GM18858 (cell line): ENCODE data around the gene ANTXR2.
"Not testable (repeated sequence)": the region's sequence is repeated elsewhere in the genome, so short reads cannot be mapped to it uniquely, and the experiment has no call there.

Experiments
- ATAC-seq: cut with Tn5 transposase; IDR thresholded peaks from one replicate; pipeline ENCODE4 v1.9.1; 2021; ENCODE audit not compliant: unreplicated experiment

The ANTXR2 gene

DNA sequence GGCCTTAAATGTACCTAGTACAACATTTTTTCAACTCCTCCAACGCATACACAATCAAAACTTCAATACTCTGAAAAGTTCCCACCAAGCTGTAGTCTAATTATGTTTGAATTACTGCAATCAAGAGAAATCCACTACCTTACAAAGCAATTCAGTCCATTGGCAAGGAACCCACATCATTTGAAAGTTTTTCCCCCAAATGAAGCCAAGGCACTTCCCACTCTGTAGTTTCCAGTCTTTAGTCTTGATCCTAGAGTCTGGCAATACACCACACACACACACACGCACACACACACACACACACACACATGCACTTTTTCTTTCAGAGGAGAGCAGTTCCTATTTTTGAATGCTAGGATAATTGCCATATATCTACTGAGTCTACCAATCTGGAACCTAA, 79.6 kb downstream of the ANTXR2 start:
- no peak for ATAC-seq

DNA sequence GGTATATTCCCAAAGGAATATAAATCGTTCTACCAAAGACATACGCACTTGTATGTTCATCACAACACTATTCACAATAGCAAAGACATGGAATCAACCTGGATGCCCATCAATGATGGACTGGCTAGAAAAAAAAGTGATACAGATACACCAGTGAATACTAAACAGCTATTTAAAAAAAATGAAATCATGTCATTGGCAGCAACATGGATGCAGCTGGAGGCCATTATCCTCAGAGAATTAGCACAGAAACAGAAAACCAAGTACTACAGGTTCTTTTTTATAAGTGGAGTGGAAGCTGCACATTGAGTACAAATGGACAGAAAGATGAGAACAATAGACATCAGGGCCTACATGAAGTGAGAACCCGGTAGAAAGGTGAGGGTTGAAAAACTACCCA, 81.4 kb downstream of the ANTXR2 start:
- ATAC-seq: no peak

DNA sequence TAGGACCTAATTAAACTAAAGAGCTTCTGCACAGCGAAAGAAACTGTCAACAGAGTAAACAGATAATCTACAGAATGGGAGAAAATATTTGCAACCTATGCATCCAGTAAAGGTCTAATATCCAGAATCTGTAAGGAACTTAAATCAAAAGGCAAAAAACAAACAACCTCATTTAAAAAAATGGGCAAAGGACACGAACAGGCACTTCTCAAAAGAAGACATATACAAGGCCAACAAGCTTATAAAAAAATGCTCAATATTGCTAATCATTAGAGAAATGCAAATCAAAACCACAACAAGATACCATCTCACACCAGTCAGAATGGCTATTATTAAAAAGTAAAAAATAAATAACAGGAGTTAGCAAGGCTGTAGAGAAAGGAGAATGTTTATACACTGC, 81.9 kb downstream of the ANTXR2 start:
- ATAC-seq: not testable (repeated sequence)

DNA sequence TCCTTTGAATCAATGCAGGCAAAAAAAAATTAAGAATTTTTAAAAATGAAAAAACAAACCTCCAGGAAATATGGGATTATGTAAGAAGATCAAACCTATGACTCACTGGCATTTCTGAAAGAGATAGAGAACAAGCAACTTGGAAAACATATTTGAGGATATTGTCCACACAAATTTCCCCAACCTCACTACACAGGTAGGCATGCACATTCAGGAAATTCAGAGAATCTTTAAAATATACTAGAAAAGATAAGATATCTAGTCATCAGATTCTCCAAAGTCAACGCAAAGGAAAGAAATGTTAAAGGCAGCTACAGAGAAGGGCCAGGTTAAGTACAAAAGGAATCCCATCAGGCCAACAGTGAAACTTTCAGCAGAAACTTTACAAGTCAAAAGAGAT, 85.6 kb downstream of the ANTXR2 start:
- ATAC-seq: no peak

DNA sequence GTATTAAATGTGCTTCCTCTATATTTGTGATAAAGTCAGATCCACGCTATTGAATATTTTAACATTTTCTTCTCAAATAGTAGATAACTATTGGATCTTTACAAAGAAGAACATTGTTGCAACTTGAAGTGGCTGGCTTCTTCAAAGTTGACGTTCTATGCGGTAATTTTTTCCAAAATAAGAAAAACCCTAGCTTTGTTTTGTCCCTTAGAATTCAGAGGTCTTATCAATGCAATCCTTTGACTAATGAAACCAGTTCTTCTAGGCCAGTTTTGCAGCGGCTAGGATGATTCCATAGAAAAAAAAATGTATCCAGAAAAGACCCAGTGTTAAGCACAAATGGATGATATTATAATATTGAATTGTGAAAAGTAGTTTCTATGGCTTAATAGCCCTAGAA, 89.6 kb downstream of the ANTXR2 start:
- ATAC-seq: no peak

DNA sequence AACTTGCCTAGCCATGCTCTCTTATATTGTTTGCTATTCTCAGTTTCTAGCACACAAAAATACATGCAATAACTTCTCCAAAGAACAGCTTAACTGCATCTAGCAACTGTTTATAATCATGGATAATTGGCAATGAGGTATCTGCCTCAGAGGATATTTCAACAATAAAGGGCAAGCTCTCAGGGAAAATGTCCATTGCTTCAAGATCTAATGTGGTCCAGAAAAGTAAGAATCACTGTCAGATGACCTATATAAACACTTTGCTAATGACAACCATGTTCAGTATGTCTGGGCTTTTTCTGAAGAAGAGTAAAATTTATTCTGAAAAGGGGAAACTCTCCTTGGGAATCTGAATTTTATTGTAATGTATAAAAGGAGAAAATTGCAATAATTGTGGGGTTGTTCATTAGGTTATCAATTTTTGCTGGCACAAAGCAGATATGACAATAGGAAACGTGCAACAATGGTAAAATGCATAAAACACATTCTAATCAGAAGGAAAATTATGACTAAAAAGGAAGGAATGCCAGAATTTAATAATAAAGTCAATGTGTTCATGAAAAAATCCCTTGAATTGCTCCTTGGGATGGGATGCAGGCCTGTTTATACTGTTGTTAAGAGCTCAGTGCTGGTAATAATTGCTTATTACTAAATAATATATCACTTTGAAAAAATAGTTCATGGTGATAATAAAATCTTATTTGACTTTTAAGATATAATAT, 90.3 kb downstream of the ANTXR2 start:
- ATAC-seq: no peak

DNA sequence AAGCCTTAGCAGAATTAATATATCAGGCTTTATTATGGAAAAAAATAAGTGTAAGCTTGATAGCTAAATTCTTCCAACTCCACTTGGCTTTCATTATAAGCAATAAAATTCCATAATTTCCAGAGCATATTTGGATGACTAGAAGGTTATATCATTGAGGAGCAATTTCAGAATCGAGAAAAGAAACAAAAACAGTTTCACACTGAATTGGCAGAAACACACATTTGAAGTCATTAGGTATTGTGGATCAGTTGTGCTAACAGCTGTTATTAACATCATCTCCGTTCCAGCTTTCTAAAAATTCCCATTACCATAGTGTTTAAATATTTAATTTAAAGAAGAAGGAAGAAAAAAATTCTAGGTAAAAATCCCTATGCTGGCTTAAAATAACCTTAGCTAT, 92.6 kb downstream of the ANTXR2 start:
- no peak for ATAC-seq

DNA sequence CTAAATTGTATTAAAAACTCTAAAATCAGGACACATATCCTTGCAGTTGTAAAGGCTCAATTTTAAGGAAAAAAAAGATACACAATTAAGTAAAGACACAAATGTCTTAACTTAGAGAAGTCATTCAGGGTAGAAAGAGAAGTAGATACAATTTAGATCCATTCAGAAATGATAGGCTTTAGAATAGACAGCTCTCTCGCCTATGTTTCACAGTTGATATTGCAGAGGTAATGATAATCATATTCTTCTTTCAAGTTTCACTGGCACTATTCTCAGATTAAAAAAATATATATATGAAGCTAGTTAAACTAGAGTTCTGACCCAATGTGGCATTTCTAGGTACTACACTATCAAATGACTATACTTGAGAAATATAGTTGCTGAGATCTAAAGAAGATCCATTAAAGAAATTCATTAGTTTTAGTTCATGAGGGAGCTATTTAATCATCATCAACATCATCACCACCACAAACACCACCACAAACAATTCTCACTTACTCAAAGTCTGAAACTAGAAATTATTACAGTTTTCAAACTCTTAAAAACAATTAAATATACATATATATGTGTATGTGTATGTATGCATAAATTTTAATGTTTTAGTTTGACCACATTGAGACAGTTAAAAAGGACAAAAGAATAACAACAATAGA, 93.1 kb downstream of the ANTXR2 start:
- no peak for ATAC-seq

DNA sequence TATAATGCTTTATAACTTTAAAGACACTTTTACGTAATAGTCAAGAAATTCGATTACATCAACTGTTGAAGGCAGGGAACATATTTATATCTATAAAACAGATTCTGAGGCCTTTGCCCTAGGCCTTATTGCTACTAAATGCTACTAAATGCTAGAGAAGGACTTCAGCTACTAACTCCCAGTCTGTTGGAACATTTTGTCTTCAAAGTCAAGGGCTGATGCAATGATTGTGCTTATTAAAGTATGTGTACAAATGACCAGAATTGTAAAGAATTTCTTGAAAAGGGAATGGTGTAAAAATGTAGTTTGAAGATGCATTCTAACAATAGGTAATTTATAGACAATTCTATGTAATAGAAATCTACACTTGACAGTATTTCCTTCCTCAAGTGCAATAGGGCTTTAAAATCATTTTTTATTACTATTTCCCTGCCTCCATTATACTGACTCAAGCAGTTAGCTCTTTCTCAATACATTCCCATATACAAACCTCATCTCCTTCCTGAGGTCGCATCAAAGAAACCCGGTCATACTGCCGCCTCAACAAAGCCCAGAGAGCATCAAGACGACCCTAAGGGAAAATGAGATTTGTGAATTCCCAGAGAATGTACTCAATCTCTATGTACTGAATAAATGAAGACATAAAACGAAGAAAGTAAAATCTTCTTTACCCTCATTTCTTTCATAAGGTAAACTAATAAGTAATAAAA, 95.7 kb downstream of the ANTXR2 start:
- no peak for ATAC-seq

DNA sequence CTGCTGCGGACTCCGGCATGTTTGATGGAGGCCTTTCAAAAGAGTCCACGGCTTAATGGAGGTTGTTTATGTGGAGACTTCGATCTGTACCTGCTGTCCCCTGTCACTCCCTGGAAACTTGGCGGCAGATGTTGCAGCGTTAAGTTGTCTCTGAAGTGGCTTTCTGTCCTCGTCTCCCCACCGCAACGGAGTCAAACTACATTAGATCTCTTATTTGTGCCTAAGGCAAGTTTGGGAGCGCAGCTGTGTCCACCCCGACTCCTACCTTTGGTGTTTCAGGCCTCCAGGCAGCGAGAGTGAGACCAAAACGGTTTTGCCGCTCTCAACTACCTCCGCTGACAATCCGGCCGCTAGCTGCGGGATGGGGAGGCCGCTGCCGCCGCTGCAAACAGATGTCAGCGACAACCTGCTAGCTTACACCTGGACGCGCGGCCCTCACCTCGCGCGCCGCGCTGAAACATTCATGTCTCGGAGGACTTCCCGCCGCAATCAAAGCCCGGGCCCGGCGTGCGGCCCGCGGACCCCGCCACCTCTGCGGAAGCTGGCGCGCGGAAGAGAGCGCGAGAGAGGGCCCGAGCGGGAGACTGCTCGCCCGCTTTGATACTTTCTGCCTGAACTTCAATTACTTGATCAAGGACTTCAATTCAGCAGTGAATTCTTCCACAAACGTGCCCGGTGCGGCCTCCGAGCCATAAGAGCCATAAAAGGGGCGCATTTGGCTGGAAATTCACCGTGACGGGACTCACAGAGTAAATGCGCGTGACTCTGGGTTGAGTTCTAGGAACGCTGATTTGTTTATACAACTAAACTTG, 108.4 kb downstream of the ANTXR2 start:
- no peak for ATAC-seq

DNA sequence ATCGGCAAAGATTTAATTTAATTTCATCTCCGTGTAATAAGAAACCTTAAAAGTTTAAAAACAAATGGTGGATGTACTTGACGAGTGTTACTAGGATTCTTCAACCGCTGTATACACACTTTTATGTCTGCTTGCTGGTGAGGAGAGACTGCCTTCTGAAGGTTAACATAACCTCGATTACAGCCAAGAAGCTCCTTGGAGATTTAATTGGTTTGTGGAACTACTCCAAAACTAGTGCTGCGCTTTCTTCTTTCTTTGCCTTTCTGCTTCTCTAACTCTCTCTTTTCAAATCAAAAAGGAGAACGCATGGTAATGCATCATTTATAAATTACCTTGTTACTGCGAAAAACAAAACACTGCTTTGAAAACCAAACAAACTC, 109.0 kb downstream of the ANTXR2 start:
- no peak for ATAC-seq

DNA sequence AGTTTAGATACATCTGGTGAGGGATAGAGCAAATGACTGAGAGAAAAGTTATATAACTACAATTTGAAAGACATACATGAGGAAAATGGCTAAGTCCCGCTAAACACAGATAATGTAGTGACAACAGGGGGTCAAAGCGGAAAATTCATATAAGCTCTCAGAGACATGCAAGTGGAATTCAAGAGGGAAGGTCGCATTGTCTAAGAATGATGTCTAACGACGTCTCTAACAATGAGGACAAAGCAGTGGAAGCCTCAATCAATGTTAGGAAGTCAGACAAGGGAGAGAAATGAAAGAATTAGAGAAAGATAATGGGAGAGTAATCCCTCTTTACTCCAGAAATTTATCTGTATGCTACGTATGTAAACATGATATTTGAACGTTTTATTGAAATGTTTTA, 113.4 kb downstream of the ANTXR2 start:
- ATAC-seq: no peak

DNA sequence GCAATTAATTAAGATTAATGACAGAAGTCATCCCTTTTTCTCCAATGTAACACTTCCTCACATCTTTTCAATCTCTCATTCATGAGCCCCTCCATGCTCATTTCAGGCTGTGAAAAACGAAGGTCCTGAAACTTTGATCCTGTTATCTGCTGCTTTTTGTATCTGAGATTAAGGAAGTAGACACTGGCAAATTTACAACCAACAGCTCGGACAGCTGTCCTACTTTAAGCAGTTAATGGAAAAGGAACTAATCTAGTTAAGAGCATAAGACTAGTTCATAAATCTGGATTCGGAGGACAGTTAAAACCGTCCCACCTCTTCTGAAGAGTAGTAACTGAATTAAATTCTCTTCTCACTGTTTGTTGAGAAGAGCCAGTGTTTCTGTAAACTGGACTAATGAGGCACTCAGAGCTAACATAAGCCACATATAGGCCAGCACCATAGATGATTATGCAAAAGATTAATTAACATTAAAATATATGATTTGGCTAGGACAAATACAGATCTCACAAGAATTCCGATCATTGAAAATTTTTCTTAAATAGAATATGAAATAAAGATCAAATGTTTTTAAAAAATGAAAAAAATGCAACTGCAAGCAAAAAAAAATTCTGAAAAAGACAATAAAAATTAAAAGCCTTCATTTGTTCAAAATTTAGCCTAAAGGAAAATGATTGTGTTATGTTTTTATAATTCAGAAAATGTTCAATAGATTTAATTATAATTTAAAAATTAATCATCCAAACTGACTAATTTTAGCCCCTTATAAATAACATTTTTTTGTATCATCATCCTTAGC, 114.4 kb downstream of the ANTXR2 start:
- no peak for ATAC-seq

DNA sequence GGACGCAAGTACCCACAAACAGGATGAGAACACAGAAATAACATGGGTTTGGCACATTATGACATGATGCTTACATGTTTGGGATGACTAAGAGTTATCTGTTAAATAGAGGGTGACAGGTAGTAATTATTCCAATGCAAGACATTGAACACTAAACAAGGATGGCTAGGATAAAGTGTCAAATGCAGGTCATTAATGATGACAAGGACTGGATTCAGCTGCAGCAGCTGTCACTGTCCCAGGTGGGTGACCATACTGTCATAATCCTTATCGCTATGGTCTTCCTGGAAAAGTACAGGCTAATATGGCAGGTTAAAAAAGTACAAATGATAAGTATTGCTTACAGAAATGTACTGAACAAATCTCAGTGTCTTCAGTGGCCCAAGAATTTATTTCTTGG, 123.9 kb downstream of the ANTXR2 start:
- no peak for ATAC-seq

DNA sequence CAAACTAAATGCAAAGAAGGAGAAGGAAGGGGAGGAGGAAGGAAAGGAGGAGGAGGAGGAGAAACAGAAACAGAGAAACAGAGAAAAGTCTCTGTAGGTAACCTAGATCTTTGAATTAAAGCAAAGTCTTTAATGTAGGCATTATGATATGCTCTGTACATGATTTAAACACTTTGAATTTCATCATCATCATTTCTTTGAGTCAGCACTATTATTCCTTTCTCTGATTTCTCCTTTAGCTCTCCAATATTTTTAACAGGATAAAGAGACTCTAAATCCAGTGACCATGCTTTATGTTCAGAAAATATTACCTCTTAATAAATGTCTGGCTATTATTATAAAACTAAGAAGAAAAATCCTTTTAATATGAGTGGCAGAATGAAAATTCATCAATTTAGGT, 124.3 kb downstream of the ANTXR2 start:
- ATAC-seq: no peak

DNA sequence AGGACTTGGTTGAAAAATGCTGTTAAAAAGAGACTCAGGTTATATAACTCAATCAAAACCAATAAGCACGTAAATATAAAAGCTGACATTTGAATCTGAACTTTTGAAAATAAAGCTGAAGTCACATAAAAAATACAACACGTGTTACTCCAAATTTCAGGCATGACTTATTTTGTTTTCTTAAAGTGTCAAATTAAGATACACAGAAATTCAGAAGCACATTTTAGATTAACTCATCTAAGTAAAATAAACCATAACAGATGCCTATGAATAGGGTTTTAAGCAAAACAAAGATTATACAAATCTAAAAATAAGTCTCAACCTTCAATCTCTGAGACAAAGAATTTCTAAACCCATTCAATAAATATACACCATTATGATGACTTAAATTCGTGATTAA, 124.8 kb downstream of the ANTXR2 start:
- no peak for ATAC-seq

DNA sequence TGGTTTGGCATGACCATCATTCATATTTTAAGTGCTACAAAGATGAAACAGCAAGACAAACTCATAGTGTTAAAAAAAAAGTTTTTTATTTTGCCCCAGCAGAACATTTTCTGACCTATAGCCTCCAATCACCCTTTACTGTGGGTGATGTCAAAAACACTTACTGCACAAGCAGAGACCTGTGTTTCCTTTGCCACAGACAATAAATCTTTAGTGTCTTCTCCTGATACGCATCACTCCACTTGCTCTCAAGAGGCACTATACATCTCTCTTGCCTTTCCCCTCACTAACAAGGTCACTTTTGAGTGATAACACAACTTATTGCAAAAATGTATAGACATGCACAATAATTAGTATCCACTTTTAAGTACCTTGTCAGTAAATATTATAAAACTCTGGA, 125.6 kb downstream of the ANTXR2 start:
- ATAC-seq: no peak

DNA sequence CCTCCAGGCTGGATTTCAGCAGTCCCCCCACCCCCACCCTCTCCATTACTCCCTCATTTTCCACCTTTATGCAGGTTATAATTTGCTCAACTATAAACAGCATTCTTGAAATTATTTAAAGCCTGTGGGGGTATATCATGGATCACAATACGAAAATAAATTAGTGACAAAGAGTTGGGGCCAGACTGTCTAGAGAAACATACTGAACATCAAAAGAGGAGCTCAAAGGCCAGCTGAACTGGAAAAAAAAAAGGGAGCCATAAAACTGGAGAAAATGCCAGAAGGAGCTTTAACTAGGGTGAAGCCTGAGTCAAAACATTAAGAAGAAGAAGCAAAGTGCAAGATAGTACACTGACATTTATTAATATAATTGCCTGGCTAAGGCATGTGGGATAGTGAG, 137.8 kb downstream of the ANTXR2 start:
- ATAC-seq: no peak

DNA sequence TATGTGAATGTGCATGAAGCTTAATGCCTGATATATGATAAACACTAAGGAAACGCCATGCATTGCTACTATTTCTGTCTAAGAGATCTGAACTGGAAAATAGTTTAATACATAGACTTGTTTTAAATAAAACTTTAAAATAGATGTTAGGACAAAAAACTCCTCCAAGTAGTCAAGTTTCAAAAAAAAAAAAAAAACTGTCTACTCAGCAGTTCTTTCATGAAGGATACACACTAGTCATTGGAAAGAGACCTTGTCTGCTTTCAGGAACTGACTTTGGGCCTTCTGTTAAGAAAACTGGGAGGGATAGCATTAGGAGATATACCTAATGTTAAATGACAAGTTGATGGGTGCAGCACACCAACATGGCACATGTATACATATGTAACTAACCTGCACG, 138.4 kb downstream of the ANTXR2 start:
- ATAC-seq: no peak

DNA sequence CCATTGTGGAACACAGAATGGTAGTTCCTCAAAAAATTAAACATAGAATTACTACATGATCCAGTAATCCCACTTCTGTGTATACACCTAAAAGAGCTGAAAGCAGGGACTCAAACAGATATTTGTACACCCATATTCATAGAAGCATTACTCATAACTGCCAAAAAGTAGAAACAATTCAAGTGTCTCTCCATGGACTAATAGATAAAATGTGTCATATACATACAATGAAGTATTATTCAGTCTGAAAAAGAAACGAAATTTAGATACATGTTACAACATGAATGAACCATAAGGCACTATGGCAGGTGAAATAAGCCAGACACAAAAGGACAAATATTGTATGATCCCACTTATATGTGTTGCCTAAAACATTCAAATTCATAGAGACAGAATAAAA, 145.1 kb downstream of the ANTXR2 start:
- ATAC-seq: no peak

DNA sequence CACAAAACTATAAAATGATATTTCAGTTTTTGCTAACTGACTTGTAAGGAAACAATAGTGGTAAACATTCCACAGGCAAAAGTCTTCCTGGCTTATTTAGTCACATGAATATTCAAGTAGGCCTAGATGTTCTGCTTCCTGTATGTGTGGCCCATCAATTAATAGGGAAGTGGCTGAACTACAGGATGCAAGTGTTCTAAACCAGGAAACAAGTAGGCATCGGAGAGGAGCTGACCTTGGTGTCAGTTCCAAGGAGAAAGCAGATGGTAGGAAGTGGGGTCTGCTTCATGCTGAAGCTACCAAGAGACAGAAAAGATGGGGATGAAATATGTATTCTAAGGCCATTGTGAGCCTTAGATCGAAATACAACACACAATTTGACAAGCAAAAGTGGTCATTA, 149.7 kb downstream of the ANTXR2 start:
- no peak for ATAC-seq
